GM06990 (cell line): ENCODE results near the gene LMNA.

Experiments
- DNase-seq: peaks from one replicate; pipeline ENCODE4 v3.0.0-alpha.2; 2011; ENCODE audit not compliant: insufficient read length; ENCODE audit errors: extremely low read depth
- H3K27me3 ChIP-seq: replicated peaks from 2 replicates; pipeline ENCODE4 v1.6.0; 2011; ENCODE audit warnings: low read length; ENCODE audit not compliant: control insufficient read depth, insufficient read depth
- H3K36me3 ChIP-seq: 2 replicates; pipeline ENCODE4 v1.5.1; 2011; ENCODE audit warnings: low read length; ENCODE audit not compliant: control insufficient read depth, insufficient read depth
- H3K4me3 ChIP-seq: replicated peaks from 2 replicates; pipeline ENCODE4 v1.5.1; 2011; ENCODE audit warnings: low read depth, mild to moderate bottlenecking, control low read depth, low read length
- TF ChIP-seq, protein P1 (sequence below): IDR thresholded peaks from 2 replicates; pipeline ENCODE4 v1.5.1; 2011; ENCODE audit warnings: low read length, control low read depth, mild to moderate bottlenecking, inconsistent platforms; ENCODE audit not compliant: insufficient read depth, poor library complexity, severe bottlenecking

The LMNA gene

DNA sequence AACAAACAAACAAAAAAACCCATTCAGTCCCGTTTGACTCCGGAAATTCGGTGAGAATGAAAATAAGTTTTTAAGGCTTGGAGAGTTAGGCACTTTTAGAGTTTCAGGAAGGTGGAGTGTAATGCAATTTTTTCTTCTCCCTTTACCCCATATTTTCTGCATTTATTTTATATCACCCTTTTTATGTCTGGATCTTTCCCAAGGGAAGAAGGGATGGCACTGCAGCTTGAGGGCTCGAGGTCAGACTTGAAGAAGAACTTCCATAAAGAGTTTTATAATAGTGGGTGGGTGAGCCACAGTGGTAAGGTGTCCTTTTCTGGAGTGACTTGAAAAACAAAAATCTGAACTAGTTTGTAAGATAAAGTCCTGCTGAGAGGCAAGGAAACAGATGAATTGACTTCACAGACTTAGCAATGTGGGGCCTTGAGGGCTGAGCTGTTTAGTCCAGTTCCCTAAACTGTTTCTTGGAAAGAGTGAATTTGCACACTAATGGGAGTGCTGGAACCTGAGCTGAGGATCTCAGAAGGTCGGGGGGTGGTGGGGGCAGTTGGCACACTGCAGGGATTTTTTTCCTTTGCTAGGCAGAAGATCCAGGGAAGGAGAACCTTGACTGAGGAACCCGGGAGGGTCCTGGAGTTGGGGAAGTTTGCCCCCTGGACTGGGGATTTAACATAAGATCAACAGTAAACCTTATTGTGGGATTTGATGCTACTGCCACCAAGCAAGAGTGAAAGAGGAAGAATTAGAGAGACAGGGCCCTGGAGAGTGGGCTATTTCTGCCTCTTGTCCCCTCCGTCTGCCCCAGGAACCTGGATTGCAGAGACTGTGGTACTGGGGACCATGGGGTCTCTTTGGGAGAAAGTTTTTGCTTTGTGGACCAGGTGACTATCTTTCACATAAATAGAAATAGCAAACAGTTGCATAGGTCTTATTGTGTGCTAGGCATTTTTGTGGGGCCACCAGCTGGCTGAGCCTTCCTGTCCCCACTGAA, 30.4 kb upstream of the LMNA start:
- no peaks in the 10 kb centered on the region for H3K36me3 ChIP-seq
- TF ChIP-seq, protein P1, sequence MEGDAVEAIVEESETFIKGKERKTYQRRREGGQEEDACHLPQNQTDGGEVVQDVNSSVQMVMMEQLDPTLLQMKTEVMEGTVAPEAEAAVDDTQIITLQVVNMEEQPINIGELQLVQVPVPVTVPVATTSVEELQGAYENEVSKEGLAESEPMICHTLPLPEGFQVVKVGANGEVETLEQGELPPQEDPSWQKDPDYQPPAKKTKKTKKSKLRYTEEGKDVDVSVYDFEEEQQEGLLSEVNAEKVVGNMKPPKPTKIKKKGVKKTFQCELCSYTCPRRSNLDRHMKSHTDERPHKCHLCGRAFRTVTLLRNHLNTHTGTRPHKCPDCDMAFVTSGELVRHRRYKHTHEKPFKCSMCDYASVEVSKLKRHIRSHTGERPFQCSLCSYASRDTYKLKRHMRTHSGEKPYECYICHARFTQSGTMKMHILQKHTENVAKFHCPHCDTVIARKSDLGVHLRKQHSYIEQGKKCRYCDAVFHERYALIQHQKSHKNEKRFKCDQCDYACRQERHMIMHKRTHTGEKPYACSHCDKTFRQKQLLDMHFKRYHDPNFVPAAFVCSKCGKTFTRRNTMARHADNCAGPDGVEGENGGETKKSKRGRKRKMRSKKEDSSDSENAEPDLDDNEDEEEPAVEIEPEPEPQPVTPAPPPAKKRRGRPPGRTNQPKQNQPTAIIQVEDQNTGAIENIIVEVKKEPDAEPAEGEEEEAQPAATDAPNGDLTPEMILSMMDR = no peak
- H3K27me3 ChIP-seq = peaks cover 1% of the 10 kb centered on the region; the same call in 1 of the 2 replicates
- DNase-seq = no peak
- no peak overlapping the region for H3K4me3 ChIP-seq

GRCh38 chr1:156086256-156086662, 28.3 kb upstream of the LMNA start:
- DNase-seq = no peak
- TF ChIP-seq, protein P1 = no peak
- H3K27me3 ChIP-seq = peaks cover 1% of the 10 kb centered on the region; the same call in 1 of the 2 replicates
- H3K4me3 ChIP-seq = no peak overlapping the region
- H3K36me3 ChIP-seq = no peaks in the 10 kb centered on the region

- H3K36me3 ChIP-seq = no peaks in the 10 kb centered on the region
- no peaks in the 10 kb centered on the region for H3K27me3 ChIP-seq
- H3K4me3 ChIP-seq = no peak overlapping the region
- no peak for DNase-seq
- TF ChIP-seq, protein P1 = no peak
Observed at GRCh38 chr1:156089704-156090103, 24.8 kb upstream of the LMNA start.

GRCh38 chr1:156090138-156090839, 24.2 kb upstream of the LMNA start:
- no peak for DNase-seq
- TF ChIP-seq, protein P1 = no peak
- Histone ChIP-seq H3K36me3 (no peaks in the 10 kb centered on the region), H3K4me3 (no peak overlapping the region), H3K27me3 (no peaks in the 10 kb centered on the region)

- peak; percentile 79 for DNase-seq
- H3K36me3 ChIP-seq = no peaks in the 10 kb centered on the region
Observed at GRCh38 chr1:156090840-156091188, 23.7 kb upstream of the LMNA start.

More at GRCh38 chr1:156090840-156091188, 23.7 kb upstream of the LMNA start:
- no peaks in the 10 kb centered on the region for H3K27me3 ChIP-seq
- H3K4me3 ChIP-seq = no peak overlapping the region
- TF ChIP-seq, protein P1 = peak; percentile 68
